Left kidney (tissue), 8 donors: ENCODE measurements around the gene RBMY1F. TPM values are rescaled to one million over a fixed set of nuclear protein-coding genes. Genes with fewer than 3 reads are reported as not detected.
"Not testable (repeated sequence)": the region's sequence is repeated elsewhere in the genome, so short reads cannot be mapped to it uniquely, and the experiment has no call there.

Source experiments
- DNase-seq: peaks from one replicate; pipeline ENCODE4 v3.0.0-alpha.2; 2013
- long read RNA-seq, 8 donors: transcript quantifications; one replicate each; lab custom pipeline, GENCODE V29; 2026
- polyA plus RNA-seq: library from polyadenylated mRNA; unstranded; fragments of 120-200 nt; gene quantifications from one replicate; pipeline ENCODE4 v1.2.1, GENCODE V29; 2013; ENCODE audit not compliant: insufficient read length

The RBMY1F gene
- polyA plus RNA-seq = not detected
- long read RNA-seq, donor 1 = 0 reads
- long read RNA-seq, donor 2 = 0 reads
- long read RNA-seq, donor 3 = 0 reads
- long read RNA-seq, donor 4 = 0 reads
- long read RNA-seq, donor 5 = 0 reads
- long read RNA-seq, donor 6 = 0 reads
- long read RNA-seq, donor 7 = 0 reads
- long read RNA-seq, donor 8 = 0 reads

DNA sequence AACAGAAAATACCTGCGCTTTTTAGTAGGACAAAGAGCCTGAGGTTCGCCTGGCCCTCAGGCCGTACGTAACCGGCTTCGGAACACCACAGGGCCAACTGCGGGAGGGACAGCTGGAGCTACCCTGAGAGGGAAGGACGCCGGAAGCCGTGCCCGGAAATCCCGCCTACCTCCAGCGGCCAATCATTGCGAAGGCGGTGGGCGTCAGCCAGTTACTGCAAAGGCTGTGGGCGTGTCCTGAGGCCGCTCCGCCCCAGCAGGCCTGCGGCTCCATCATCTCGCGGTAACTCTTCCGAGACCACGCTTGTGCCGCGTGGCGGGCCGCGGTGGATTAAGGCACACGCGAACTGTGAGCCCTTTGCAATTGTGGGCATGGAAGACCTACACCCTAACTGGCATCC is at the start of gene RBMY1F:
RBMY1F (minus strand) TSS at position 101 of the 400 bp plus-strand sequence. CDS start 1,954 bp downstream, outside the sequence.
- not testable (repeated sequence) for DNase-seq

DNA sequence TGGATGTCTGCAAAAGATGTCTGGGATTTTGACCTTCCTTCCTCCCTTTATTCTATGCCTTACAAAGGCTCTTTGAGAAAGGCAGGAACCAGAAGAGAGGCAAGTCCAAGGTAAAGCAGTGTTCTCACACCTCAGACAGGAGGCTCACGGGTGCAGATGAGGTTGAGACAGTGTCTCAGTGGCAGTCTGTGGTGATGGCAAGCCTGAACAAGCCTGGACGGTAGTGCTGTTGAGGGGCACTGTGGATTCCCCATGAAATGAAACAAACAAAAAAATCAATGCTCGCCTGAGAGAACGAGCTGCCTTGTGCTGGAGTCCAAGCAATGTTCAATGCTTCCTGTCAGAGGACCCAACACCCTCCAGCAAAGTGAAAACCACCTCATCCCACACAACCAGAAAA is 31.6 kb downstream of the RBMY1F start:
- DNase-seq = not testable (repeated sequence)

DNA sequence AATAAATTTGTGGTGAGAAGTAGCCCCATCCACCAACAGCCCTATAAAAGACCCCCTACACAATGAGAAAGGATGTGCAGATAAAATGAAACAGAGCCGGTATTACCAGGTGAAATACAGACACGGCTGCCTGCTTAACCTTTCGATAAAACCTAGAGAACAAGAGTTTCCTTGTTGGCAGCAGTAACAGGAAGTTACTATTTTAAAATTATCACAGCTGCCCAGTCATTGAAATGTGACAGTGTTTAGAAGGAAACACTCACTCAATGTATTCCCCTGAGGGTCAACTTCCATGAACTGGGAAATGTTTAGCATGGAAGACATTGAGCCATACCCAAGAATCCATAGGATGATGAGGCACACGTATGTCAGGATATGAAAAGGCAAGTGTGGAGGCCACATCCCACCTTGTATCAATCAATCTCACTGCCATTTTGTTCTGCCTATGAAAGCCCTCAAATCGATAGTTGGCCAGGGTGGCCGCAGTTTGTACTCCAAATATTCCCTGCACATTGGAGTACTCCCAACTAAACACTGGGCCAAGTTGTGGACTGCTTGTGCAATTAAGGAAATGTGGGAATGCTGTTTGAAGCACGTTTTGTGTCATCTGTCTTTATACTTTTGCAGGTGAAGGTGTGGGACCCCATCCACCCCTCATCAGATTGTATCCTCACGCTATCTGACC is 41.6 kb downstream of the RBMY1F start:
- DNase-seq = not testable (repeated sequence)

DNA sequence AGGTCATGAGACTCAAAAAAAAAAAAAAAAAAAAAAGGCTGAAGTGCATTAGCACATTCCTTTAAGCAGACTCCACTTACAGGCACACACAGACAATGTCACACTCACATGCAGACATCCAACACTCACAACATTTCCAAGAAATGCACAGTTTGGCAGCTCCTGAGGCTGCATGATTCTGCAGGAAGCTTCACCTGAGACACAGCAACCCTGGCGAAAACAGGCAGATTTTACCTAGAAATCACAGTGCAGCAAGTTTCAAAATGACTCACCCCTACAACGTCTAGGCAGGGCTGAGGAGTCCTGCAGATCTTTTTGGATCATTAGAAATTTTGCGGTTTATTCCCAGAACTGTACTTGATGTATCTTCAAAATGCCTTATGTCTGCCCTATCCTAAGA is 48.0 kb downstream of the RBMY1F start:
- not testable (repeated sequence) for DNase-seq

DNA sequence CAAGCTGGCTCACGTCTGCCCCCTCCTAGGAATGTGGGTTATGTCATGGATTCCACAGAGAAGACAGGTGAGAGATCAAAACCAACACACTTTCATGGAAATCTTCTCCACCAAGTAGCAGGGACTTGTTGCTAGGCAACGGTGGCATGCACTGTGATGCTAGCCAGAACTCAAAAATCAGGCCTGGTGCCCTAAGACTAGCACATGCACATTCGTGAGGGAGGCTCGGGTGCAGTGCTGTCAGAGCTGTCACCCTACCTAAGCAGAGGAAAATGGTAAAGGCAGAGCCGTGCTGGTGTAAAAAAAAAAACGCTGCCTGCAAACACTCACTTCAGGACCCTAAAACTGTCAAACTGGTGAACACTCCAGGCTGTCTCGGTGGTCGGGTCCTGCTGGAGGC is 52.2 kb downstream of the RBMY1F start:
- DNase-seq = not testable (repeated sequence)

Other genes with a start within 250 kb of the RBMY1F start
- not detected for gene RBMY1J, start 220.5 kb upstream of the RBMY1F start, polyA plus RNA-seq